Left lung (tissue), 10 donors: ENCODE results near the gene NUP98. TPM values are rescaled to one million over a fixed set of nuclear protein-coding genes. Genes with fewer than 3 reads are reported as not detected.
A peak's percentile ranks its signal among the peaks of the same experiment; 100 is the strongest.
"Not testable (repeated sequence)": the region's sequence is repeated elsewhere in the genome, so short reads cannot be mapped to it uniquely, and the experiment has no call there.

Experiments
- ATAC-seq: fragments of 200-7000 bp; cut with Tn5 transposase; one replicate; pipeline ENCODE4 v1.9.1; 2020; ENCODE audit warnings: moderate library complexity
- DNase-seq, 4 donors: peaks; one replicate each; pipeline ENCODE4 v3.0.0-alpha.2; 2013 to 2020
- H3K27ac ChIP-seq, 2 donors: fragments of 200-600 bp; sonication (generic) in 1 of 2; one replicate each; pipeline versions ENCODE4 v1.5.0 to v1.8.0; 2020 to 2021
- H3K27me3 ChIP-seq, 2 donors: fragments of 200-600 bp; sonication (generic) in 1 of 2; one replicate each; pipeline versions ENCODE4 v1.5.0 to v1.8.0; 2020 to 2021
- H3K36me3 ChIP-seq, 2 donors: fragments of 200-600 bp; sonication (generic) in 1 of 2; one replicate each; pipeline versions ENCODE4 v1.5.0 to v1.8.0; 2020 to 2021
- H3K4me1 ChIP-seq, 2 donors: fragments of 200-600 bp; one replicate each; pipeline ENCODE4 v1.8.0; 2021
- H3K4me3 ChIP-seq, 2 donors: fragments of 200-600 bp; sonication (generic) in 1 of 2; one replicate each; pipeline versions ENCODE4 v1.5.0 to v1.8.0; 2020 to 2021; ENCODE audit warnings: mild to moderate bottlenecking in 1 of 2
- H3K9me3 ChIP-seq, 2 donors: fragments of 200-600 bp; sonication (generic) in 1 of 2; one replicate each; pipeline versions ENCODE4 v1.5.0 to v1.8.0; 2020 to 2021
- intact Hi-C, 2 donors: fragments of 100-400 bp; cut with DNase I; formaldehyde crosslinking; loops; one replicate each; pipeline versions ENCODE4 v1.11.2 to v1.14.2; 2022
- polyA plus RNA-seq, 6 donors: library from polyadenylated mRNA; unstranded; fragments of 120-200 nt; gene quantifications; one replicate each; pipeline ENCODE4 v1.2.1, GENCODE V29; 2013; ENCODE audit not compliant: insufficient read length in 6 of 6
- total RNA-seq, 2 donors: library from RNA; stranded (reverse); fragmentation: NEBNext Ultra II Directional; extraction: Animal tissue kit (Norgen Biotek cat#: 25700); gene quantifications; one replicate each; pipeline ENCODE4 v1.2.1, GENCODE V29; 2021
- TF ChIP-seq, protein P1 (sequence below), 2 donors: fragments of 200-600 bp; sonication (generic) in 1 of 2; IDR thresholded peaks; one replicate each; pipeline versions ENCODE4 v1.5.0 to v1.8.0; 2021; ENCODE audit warnings: antibody characterized with exemption in 2 of 2
- donor health status: DM: no; HTN: yes; CAD: no.
- donor health status: DM: no; HTN: no; CAD: no.

The NUP98 gene
- total and polyA plus RNA-seq, 8 donors = 59.9 to 76.3 (median 66.8) TPM

GRCh38 chr11:3662856-3663255, 134.5 kb downstream of the NUP98 start:
- DNase-seq (no peak), ATAC-seq (no peak)
- no peak overlapping the region for H3K27ac ChIP-seq
- no peaks in the 10 kb centered on the region for H3K4me1 ChIP-seq
- intact Hi-C loops = no loop called here
- TF ChIP-seq, protein P1, sequence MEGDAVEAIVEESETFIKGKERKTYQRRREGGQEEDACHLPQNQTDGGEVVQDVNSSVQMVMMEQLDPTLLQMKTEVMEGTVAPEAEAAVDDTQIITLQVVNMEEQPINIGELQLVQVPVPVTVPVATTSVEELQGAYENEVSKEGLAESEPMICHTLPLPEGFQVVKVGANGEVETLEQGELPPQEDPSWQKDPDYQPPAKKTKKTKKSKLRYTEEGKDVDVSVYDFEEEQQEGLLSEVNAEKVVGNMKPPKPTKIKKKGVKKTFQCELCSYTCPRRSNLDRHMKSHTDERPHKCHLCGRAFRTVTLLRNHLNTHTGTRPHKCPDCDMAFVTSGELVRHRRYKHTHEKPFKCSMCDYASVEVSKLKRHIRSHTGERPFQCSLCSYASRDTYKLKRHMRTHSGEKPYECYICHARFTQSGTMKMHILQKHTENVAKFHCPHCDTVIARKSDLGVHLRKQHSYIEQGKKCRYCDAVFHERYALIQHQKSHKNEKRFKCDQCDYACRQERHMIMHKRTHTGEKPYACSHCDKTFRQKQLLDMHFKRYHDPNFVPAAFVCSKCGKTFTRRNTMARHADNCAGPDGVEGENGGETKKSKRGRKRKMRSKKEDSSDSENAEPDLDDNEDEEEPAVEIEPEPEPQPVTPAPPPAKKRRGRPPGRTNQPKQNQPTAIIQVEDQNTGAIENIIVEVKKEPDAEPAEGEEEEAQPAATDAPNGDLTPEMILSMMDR (IDR thresholded peaks at IDR 0.05) = no peak
- H3K27me3 ChIP-seq = no peaks in the 10 kb centered on the region
- no peaks in the 10 kb centered on the region for H3K9me3 ChIP-seq
- peaks cover 3 to 40% of the 10 kb centered on the region in 2 donors for H3K36me3 ChIP-seq
- H3K4me3 ChIP-seq = no peak overlapping the region

DNA sequence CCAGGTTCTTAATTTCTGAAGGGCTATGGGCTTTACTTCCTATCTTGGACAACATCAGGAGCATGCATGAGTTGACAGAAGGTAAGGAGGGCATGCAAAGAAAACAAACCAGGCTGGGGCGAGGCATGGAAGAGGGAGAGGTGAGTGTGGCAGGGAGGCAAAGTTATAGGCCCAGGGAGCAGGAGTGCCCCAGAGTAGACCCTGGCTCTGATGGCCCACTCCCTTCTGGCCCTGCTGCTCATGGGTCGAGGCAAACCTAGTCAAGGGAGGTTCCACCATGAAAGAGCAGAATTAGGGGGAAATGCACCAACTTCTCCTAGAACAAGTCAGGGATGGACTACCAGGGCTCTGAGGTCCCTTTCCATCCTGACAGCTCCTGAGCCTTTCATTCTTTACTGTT, 136.4 kb downstream of the NUP98 start:
- ATAC-seq (no peak), DNase-seq (no peak)
- H3K27me3 ChIP-seq = no peaks in the 10 kb centered on the region
- TF ChIP-seq, protein P1 (IDR thresholded peaks at IDR 0.05) = no peak
- peaks cover 0 to 21% of the 10 kb centered on the region in 2 donors for H3K36me3 ChIP-seq
- no peak overlapping the region for H3K4me3 ChIP-seq
- intact Hi-C loops = no loop called here
- no peak overlapping the region for H3K27ac ChIP-seq
- H3K9me3 ChIP-seq = no peaks in the 10 kb centered on the region
- H3K4me1 ChIP-seq = no peaks in the 10 kb centered on the region

DNA sequence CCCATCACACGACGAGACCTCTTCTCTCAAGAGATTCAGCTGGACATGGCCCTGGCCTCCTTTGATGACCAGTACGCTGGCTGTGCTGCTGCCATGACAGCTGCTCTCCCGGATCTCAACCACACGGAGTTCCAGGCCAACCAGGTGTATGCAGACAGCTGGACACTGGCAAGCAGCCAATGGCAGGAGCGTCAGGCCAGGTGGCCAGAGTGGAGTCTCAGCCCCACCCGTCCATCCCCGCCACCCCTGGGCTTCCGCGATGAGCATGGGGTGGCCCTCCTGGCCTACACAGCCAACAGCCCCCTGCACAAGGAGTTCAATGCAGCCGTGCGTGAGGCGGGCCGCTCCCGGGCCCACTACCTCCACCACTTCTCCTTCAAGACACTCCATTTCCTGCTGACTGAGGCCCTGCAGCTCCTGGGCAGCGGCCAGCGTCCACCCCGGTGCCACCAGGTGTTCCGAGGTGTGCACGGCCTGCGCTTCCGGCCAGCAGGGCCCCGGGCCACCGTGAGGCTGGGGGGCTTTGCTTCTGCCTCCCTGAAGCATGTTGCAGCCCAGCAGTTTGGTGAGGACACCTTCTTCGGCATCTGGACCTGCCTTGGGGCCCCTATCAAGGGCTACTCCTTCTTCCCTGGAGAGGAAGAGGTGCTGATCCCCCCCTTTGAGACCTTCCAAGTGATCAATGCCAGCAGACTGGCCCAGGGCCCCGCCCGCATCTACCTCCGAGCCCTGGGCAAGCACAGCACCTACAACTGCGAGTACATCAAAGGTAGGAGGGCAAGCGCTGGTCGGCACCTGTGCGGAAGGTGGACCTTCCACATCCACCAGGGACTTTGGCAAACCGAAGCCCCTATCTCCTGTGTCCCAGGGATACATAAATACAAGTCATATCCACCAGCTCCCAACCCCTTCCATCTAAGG, 137.5 kb downstream of the NUP98 start:
- intact Hi-C loops = no loop called here

DNA sequence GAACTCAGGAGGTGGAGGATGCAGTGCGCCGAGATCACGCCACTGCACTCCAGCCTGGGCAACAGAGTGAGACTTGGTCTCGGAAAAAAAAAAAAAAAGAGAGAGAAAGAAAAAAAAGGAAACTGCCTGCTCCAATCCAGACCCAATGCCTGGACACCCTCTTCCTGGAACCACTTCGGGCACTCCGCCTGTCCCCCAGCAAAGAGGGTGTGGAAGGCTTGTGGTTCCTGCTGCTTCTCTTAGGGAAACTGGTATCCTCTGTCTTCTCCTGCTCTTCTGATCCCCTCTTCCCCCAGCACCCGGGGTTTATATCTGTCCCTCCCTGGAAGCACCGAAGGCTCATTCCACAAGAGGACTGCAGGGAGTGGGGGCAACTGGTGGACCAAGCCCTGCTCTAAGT, 139.1 kb downstream of the NUP98 start:
- H3K27ac ChIP-seq = no peak overlapping the region
- DNase-seq (no peak), ATAC-seq (no peak)
- intact Hi-C loops = no loop called here
- H3K27me3 ChIP-seq = no peaks in the 10 kb centered on the region
- H3K36me3 ChIP-seq = no peaks in the 10 kb centered on the region
- H3K9me3 ChIP-seq = no peaks in the 10 kb centered on the region
- H3K4me3 ChIP-seq = no peak overlapping the region
- H3K4me1 ChIP-seq = no peaks in the 10 kb centered on the region
- TF ChIP-seq, protein P1 (IDR thresholded peaks at IDR 0.05) = no peak

More for the DNA sequence above, 137.5 kb downstream of the NUP98 start:
- peaks cover 0 to 10% of the 10 kb centered on the region in 2 donors for H3K36me3 ChIP-seq
- H3K27ac ChIP-seq = no peak overlapping the region
- ATAC-seq (no peak), DNase-seq (peak in 1 of 4 donors; percentile 75)
- TF ChIP-seq, protein P1 (IDR thresholded peaks at IDR 0.05) = no peak
- H3K4me1 ChIP-seq = no peaks in the 10 kb centered on the region
- H3K4me3 ChIP-seq = no peak overlapping the region
- no peaks in the 10 kb centered on the region for H3K9me3 ChIP-seq
- no peaks in the 10 kb centered on the region for H3K27me3 ChIP-seq

- intact Hi-C loops = not testable (repeated sequence)
These were observed 140.0 kb downstream of the NUP98 start for GRCh38 chr11:3657331-3657730.

More at GRCh38 chr11:3657331-3657730, 140.0 kb downstream of the NUP98 start:
- H3K36me3 ChIP-seq, H3K4me3 ChIP-seq, H3K9me3 ChIP-seq, H3K27ac ChIP-seq, H3K4me1 ChIP-seq, ATAC-seq, DNase-seq, H3K27me3 ChIP-seq: not testable (repeated sequence)
